ENCODE data around the gene KCNC4.
A peak's percentile ranks its signal among the peaks of the same experiment; 100 is the strongest.

The KCNC4 gene

DNA sequence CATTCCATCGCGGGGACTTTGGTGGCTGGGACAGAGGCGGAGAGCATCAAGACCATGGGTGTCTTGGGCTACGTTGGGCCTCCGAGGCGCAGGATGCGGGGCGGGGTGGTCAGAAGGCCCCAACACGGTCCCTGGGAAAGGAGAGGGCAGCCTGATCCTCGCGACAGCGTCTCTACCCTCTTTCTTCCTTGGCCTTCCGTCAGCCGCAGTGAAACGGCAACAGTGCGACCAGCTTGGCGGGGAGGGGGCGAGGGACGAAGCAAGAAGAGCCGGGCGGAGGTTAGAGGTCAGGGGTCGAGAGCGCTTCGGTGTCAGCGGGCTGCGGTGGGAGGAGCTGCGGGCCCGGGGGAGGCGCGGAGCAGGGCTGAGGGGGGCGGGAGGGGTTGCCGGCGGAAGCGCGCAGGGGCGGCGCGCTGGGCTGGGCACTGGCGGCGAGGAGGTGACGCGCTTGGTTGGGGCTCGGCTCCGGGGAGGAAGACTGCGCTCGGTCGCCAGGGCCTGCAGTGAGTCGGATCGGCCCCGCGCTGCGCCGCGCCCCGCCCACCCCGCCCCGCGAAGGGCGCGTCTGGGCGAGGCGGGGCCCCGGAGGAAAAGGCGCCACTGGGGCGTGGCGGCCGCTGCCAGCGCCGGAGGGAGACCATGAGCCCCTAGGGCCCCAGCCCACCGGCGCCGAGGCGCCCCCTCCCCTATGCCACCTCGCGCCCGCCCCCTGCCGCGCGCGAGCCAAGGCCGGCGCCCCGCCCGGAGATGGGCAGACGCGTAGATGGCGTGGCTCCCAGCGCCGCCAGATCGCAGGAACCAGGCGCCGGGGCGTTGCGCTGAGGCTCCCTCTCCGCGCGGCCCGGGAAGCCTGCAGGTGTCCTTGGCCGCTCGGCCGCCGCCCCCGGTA lies at the start of gene KCNC4:
Gene KCNC4, plus strand, starts transcription at position 600 of the 889 bp plus-strand sequence. CDS start 1,186 bp downstream, outside the sequence.
- peak; percentile 79 for DNase-seq
- in situ Hi-C loops (cut with HindIII; ENCODE audit: low pct_ligation_motif_present, low pct_unique_long_range_greater_than_20kb, low sequenced_read_pairs): loop anchor here (25.0 kb wide), 1 partner anchor 102 kb away; no protein-coding TSS in a partner anchor

DNA sequence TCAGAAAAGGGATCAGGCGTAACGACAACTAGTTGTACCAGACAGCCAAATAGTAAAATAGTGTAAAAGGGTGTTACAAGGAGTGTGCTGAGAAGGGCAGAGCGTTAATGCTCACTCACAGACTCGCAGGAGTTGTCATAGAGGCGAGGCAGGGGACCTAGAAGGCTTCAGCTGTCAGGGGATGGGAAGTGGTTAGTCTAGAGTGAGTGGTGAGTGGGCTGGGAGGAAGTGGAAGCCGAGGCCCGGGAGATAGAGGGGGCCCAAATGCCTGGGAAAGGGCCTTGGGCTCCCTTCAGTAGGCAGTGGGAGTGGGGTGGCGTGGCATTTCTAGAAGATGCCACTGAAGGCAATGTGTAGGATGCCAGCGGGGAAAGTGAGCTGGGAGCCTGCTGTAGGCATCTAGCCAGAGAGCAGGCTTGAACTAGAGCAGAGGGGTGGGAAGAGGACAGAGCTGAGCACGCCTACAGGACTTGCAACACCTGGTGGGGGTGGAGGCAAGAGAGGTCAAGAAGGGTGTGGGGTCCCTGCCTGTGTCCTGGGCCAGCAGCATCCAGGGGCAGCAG lies 49.5 kb upstream of the KCNC4 start:
- no peak for DNase-seq
- in situ Hi-C loops (cut with HindIII; ENCODE audit: low pct_ligation_motif_present, low pct_unique_long_range_greater_than_20kb, low sequenced_read_pairs): no loop called here

DNA sequence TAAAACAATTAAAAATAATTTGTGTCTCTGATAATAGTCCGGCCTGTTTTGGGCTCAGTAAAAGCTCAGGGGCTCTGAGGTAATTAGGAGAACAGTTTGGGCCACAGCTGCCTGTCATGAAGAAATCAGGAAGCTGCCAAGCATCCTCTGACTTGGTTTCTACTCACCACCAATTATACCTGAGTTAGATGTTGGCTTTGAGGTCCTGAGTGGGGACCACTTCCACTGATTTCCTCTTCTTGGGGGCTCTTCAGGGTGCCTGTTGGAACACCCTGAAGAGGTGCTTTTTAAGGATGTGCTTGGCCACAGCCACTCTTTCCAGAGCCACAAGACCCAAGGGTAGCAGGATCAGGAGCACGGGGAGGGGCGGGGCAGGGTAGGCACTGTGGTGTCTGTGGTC lies 48.9 kb upstream of the KCNC4 start:
- in situ Hi-C loops (cut with HindIII; ENCODE audit: low pct_ligation_motif_present, low pct_unique_long_range_greater_than_20kb, low sequenced_read_pairs): no loop called here
- DNase-seq: no peak

DNA sequence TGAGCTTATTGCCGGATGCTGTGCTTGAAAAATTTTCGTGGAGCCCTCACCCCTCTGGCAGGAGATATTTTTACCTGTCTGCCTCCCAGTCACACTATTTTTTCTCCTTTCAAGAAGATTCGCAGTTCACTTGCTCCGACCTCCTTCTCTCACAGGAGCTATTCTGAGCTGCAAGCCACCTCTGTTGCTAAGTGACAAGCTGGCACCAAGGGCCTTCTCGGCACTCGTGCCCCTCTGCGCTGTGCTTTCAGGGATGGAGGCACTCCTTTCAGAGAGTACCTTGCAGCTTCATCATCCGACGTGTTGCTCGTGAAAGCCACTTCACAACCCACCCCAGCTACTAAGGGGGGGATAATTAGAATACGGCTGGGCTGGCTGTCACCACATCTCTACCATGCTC lies 48.3 kb upstream of the KCNC4 start:
- in situ Hi-C loops (cut with HindIII; ENCODE audit: low pct_ligation_motif_present, low pct_unique_long_range_greater_than_20kb, low sequenced_read_pairs): no loop called here

DNA sequence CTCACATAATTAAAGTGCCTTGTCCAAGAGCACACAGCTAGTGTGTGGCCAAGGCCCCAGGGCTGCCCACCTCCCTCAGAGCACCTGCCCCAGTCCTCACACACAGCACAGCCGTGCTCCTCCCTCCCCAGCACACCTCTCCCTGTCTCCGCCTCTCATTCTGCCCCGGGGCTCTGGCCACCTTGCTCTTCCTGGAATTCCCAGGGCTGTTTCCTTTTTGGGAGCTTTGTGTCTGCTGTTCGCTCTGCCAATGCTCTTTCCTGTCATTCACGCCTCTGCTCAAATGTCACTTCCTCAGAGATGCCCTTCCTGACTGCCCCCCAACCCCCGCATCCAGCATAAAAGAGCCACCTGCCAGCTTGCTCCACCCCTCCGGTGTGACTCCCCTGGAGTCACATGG lies 46.5 kb upstream of the KCNC4 start:
- no peak for DNase-seq
- in situ Hi-C loops (cut with HindIII; ENCODE audit: low pct_ligation_motif_present, low pct_unique_long_range_greater_than_20kb, low sequenced_read_pairs): no loop called here

More for the DNA sequence above, 48.3 kb upstream of the KCNC4 start:
- no peak for DNase-seq

DNA sequence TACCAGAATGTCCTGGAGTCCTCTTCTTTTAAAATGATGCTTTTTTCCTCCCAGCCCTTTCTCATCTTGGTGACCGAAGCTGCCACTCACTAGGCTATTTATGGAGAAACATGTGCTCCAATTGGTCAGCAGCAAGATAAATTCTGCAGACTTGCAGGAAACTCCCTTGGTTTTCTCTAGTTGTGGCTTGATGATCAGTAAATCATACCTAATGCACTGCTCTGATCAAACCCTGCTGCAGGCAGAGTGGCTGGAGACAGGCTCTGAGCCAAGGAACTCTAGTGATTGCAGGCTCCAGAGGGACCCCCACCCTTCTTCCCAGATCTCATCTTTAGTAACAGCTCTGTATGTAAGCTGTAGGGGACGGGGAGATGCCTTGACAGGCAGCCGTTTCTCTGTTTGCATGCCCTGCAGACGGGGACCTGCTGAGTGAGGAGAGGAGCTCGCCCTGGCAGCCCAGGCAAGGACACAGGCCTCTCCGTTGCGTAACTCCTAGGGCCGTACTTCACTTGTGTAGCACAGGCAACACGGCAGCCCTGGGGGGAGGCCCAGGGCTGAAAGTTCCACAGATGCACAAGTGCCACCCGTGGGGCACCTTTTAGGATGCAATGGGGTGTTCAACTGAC lies 45.3 kb upstream of the KCNC4 start:
- no peak for DNase-seq
- in situ Hi-C loops (cut with HindIII; ENCODE audit: low pct_ligation_motif_present, low pct_unique_long_range_greater_than_20kb, low sequenced_read_pairs): no loop called here

DNA sequence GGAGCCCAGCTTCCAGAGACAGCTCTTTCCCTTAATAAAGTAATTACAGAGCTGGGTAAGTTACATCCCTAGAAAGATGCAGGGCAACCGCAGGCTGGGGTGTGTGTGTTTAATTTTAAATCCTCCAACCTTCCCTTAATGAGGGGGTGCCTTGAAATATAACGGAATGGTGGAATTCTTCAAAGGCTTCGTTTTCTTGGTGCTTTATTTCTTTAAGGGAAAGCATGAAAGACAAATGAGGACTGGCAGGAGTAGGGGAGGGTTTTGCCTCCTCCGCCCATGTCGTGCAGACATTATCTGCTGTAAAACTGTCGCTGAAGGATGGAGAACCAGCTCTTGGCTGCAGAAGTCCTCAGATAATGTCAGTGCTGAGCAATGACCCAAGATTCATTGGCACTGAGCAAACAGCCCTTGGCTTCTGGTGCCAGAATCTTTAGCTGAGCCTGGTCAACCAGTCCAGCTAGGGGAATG lies 44.3 kb upstream of the KCNC4 start:
- DNase-seq: no peak
- in situ Hi-C loops (cut with HindIII; ENCODE audit: low pct_ligation_motif_present, low pct_unique_long_range_greater_than_20kb, low sequenced_read_pairs): no loop called here

DNA sequence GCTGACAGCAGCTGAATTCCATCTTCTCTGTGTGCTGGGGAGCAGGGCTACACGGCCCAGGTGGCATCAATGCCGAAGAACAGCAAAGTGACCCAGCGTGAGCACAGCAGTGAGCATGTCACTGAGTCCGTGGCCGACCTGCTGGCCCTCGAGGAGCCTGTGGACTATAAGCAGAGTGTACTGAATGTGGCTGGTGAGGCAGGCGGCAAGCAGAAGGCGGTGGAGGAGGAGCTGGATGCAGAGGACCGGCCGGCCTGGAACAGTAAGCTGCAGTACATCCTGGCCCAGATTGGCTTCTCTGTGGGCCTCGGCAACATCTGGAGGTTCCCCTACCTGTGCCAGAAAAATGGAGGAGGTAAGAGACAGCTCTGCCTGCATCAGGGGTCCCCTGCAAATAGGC lies 43.3 kb upstream of the KCNC4 start:
- no peak for DNase-seq
- in situ Hi-C loops (cut with HindIII; ENCODE audit: low pct_ligation_motif_present, low pct_unique_long_range_greater_than_20kb, low sequenced_read_pairs): no loop called here

DNA sequence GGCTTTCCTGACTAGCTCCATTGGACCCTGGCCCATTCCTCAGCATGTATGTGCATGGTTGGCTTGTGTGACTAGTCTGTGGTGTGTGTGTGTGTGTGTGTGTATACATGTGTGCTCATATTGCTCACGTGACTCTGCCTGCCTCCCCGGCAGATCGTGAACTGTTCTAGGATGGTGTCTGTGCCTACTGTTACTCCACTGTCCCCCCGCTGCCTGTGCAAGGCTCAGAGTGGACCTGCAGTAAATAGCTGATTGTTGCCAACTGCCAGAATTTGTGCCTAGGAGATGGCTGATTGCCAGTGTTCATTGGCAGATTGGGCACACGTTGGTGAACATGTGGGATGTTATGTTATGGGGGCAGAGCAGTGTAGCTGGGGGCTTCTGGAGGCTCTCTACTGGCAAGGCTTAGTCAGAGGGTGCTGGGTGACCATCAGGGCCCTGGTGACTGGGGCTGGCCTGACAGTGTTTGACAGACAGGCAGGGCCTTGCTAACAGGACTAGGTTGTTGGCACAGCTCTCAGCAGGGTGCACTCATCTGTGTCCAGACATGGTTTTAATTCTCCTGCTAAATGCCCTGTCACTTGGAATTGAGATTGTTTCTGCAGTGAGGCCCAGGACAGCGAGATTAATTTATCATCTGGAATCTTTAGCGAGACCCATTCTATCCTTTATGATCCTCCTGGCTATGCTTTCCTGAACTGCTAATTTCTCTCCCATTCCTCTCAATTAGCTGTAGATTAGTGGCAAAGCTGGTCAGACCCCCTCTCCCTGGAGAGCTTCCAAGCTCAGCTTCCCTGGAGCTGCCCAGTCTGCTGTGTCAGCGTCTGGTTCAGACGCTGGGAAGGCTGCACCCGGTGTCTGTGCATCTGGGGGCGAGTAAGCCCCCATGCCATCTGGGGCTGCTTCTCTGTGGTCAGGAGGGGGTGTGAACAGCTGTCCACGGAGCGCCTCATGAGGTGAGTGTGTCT lies 39.1 kb upstream of the KCNC4 start:
- no peak for DNase-seq
- in situ Hi-C loops (cut with HindIII; ENCODE audit: low pct_ligation_motif_present, low pct_unique_long_range_greater_than_20kb, low sequenced_read_pairs): no loop called here

DNA sequence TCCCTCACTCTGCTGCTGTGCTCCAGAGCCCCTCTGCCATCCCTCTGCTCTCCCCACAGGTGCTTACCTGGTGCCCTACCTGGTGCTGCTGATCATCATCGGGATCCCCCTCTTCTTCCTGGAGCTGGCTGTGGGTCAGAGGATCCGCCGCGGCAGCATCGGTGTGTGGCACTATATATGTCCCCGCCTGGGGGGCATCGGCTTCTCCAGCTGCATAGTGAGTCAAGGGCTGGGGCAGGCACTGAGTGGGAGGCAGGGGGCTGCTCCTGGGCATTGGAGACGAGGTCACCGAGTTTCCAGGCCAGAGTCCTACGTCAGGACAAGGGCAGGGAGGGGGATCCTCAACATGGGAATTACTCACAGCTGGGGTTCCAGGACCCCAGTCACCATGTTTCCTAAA lies 38.1 kb upstream of the KCNC4 start:
- no peak for DNase-seq
- in situ Hi-C loops (cut with HindIII; ENCODE audit: low pct_ligation_motif_present, low pct_unique_long_range_greater_than_20kb, low sequenced_read_pairs): no loop called here

DNA sequence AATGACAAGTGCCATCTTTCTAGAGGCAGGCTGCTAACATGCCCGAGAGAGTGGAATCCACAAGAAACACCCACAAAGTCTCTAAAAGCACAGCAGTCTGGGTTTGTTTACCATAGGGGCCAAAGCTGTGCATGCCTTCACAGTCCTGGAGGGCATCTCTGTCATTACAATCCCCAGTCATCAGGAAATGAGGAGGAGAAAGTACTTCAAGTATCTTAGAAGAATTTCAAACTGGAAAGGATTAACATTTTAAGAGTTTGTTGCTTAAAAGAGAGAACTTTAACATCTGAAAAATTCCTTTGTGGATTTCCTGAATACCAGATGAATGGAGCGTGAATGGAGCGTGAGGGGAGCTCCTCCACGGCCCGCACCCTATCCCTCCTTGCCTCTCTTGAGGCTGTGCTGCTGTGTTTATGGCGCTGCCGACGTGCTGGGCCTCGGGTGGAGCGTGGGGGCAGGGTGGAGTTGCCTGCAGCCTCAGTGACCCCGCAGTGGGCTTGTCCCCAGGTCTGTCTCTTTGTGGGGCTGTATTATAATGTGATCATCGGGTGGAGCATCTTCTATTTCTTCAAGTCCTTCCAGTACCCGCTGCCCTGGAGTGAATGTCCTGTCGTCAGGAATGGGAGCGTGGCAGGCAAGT lies 36.5 kb upstream of the KCNC4 start:
- DNase-seq: no peak
- in situ Hi-C loops (cut with HindIII; ENCODE audit: low pct_ligation_motif_present, low pct_unique_long_range_greater_than_20kb, low sequenced_read_pairs): no loop called here

DNA sequence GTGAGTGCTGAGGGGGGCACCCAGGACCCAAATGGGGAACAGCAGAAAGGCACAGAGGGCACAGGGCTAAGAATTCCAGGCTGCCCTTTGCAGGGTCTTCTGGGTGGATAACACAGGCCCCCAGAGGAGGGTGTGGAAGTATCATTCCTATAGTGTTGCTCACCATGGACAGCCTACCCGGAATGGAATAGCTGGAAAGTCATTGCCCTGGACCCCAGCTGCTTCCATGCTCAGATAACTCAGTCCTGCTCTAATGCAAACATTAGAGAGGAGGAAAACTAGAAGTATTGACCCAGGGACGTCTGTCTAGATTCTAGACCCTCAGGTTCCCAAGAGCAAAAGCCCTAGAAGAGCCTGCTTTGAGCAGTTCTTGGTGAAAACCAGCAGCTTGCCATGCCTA lies 35.2 kb upstream of the KCNC4 start:
- no peak for DNase-seq
- in situ Hi-C loops (cut with HindIII; ENCODE audit: low pct_ligation_motif_present, low pct_unique_long_range_greater_than_20kb, low sequenced_read_pairs): no loop called here

DNA sequence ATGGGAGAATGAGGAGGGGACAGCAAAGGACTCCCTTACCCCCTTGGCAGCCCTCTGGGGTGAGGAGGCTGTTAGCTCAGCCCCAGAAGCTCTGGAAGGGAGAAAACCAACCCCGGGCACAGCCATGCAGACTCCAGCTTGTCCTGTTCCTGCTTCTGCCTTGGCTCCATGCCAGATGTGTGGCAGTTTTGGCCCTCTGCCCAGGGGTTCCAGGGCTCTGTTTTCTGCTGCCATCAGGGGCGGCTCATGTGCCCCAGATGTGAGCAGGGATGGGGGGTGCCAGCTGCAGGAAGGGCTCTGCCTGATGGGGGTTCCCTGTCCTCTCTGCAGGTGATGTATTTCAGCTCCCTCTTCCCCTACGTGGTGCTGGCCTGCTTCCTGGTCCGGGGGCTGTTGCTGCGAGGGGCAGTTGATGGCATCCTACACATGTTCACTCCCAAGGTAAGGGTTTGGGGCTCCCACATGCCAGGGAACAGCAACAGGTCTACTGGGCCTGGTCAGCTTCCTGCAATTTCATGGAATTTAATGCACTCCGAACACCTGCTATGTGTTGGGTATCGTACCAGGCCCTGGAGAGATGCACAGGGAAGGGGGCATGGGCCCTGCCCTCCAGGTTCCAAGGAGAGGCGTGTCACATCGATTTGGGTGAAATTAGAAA lies 33.7 kb upstream of the KCNC4 start:
- DNase-seq: no peak
- in situ Hi-C loops (cut with HindIII; ENCODE audit: low pct_ligation_motif_present, low pct_unique_long_range_greater_than_20kb, low sequenced_read_pairs): no loop called here

DNA sequence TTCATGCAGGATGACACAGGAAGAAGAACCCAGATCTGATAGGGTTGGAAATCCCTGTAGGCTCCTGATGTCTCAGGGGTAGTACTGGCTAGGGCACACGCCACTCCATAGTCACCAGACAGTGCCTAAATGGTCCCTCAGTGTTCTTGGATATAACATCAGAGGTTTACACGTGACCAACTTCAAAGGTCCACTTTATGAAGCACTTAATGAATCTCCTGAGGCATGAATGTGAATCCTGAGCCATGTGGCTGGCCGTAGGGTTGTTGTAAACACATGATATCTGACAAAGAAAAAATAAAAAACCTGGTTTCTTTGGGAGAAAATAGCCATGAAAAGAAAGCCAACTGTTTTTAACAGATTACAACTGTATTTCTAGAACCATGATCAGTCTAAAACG lies 32.3 kb upstream of the KCNC4 start:
- DNase-seq: no peak
- in situ Hi-C loops (cut with HindIII; ENCODE audit: low pct_ligation_motif_present, low pct_unique_long_range_greater_than_20kb, low sequenced_read_pairs): no loop called here

DNA sequence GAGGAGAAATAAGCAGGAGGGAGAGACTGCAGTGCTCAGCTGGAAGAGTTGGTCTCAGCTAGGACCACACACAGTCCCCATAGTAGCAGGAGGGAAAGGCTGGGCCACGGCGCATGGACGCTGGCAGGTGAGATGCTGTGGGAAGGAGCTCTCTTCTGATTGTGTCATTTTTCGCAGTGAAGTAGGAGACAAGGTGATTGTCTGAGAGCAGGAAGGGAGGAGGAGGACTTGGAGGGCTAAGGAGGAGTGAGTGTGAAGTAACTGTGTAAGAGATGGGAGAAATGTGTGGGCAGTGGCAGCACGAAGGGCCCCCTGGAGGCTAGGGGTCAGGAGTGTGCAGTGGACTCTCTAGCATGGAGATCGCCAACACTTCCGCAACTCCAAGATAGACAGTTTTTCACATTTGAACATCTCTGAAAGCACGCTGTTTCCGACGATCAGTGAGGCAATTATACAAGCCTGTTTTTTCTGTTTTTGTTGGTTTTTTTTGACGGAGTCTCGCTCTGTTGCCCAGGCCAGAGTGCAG lies 26.4 kb upstream of the KCNC4 start:
- DNase-seq: no peak
- in situ Hi-C loops (cut with HindIII; ENCODE audit: low pct_ligation_motif_present, low pct_unique_long_range_greater_than_20kb, low sequenced_read_pairs): no loop called here

DNA sequence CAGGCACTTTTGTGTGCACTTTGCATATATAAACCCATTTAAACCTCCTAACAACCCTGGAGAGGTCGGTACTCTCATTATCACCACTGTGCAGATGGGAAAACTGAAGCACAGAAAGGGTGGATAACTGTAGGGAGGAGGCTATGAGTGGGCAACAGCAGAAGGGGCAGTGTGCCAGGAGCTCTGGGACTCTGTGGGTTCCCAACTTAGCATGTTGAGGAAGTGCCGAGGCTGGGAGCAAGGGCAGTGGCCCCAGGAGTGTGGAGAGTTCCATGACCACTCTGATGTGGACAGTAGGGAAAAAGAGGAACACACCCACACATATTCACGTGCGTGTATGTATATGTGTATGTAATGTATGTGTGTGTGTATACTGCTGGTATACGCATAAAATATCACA lies 25.7 kb upstream of the KCNC4 start:
- DNase-seq: no peak

DNA sequence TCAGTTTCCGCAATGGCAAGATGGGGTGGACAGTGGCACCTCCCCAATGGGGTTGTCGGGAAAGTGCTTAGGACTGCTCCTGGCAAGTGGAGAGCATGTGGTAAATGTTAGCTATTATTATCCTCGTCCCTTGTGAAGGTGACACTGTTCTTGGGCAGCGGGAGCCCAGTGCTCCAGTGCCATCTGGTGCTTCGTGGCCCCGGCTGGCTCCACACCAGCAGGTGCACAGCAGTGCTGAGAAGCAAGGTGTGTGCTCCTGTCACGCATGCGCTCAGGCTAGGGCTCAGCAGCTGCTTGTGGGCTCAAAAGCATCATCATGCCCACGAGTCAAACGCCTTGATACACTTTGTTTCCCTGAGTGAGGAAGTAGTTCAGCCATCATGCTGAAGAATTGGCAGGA lies 24.9 kb upstream of the KCNC4 start:
- in situ Hi-C loops (cut with HindIII; ENCODE audit: low pct_ligation_motif_present, low pct_unique_long_range_greater_than_20kb, low sequenced_read_pairs): no loop called here
- DNase-seq: no peak

More for the DNA sequence above, 25.7 kb upstream of the KCNC4 start:
- in situ Hi-C loops (cut with HindIII; ENCODE audit: low pct_ligation_motif_present, low pct_unique_long_range_greater_than_20kb, low sequenced_read_pairs): no loop called here

All from ACHN (cell line).